ENCODE data around the gene YIF1A.

The YIF1A gene

GRCh38 chr11:66243782-66244535, 45.0 kb downstream of the YIF1A start:
- no peak for DNase-seq (ENCODE audit: low read depth in 2 of 2)

GRCh38 chr11:66242095-66242765, 46.7 kb downstream of the YIF1A start:
- DNase-seq (ENCODE audit: low read depth in 2 of 2): no peak

GRCh38 chr11:66240781-66241136, 48.2 kb downstream of the YIF1A start:
- DNase-seq (ENCODE audit: low read depth in 2 of 2): no peak

GRCh38 chr11:66239998-66240780, 48.8 kb downstream of the YIF1A start:
- DNase-seq (ENCODE audit: low read depth in 2 of 2): no peak

GRCh38 chr11:66239511-66239910, 49.4 kb downstream of the YIF1A start:
- DNase-seq (ENCODE audit: low read depth in 2 of 2): no peak

GRCh38 chr11:66238786-66239413, 50.0 kb downstream of the YIF1A start:
- DNase-seq (ENCODE audit: low read depth in 2 of 2): no peak

- no peak for DNase-seq (ENCODE audit: low read depth in 2 of 2)
These were observed 51.1 kb downstream of the YIF1A start for GRCh38 chr11:66237867-66238266.

GRCh38 chr11:66235141-66235540, 53.8 kb downstream of the YIF1A start:
- DNase-seq (ENCODE audit: low read depth in 2 of 2): no peak

Measured in stimulated activated CD8-positive, alpha-beta memory T cell treated with anti-CD3 and anti-CD28 coated beads, Interleukin-7, amount 100 ng/mL, for 4 hours (primary cell).